Liver (tissue), 9 donors: ENCODE measurements around the gene STAT5B. TPM values are rescaled to one million over a fixed set of nuclear protein-coding genes. Genes with fewer than 3 reads are reported as not detected.

Source experiments
- DNase-seq: peaks from one replicate; pipeline ENCODE4 v3.0.0-alpha.2; 2017; ENCODE audit warnings: low spot score
- H3K27ac ChIP-seq, 2 donors: one replicate each; pipeline ENCODE4 v1.7.0; 2013; ENCODE audit warnings: inconsistent platforms in 2 of 2, low read length in 2 of 2, control low read depth in 1 of 2, low read depth in 1 of 2, mild to moderate bottlenecking in 1 of 2
- H3K27me3 ChIP-seq, 4 donors: one replicate each; pipeline versions ENCODE4 v1.6.1 to v1.7.0; 2013; ENCODE audit warnings: low read length in 3 of 4, inconsistent platforms in 1 of 4, mild to moderate bottlenecking in 1 of 4, moderate library complexity in 1 of 4; ENCODE audit not compliant: control insufficient read depth in 4 of 4, insufficient read depth in 4 of 4
- H3K36me3 ChIP-seq, 4 donors: one replicate each; pipeline versions ENCODE4 v1.6.1 to v1.7.0; 2013; ENCODE audit warnings: low read length in 3 of 4, mild to moderate bottlenecking in 3 of 4, low read depth in 1 of 4, moderate library complexity in 1 of 4; ENCODE audit not compliant: control insufficient read depth in 4 of 4, insufficient read depth in 3 of 4
- H3K4me1 ChIP-seq, 4 donors: one replicate each; pipeline versions ENCODE4 v1.6.1 to v1.7.0; 2013; ENCODE audit warnings: low read length in 3 of 4, mild to moderate bottlenecking in 3 of 4, moderate library complexity in 1 of 4; ENCODE audit not compliant: control insufficient read depth in 4 of 4, insufficient read depth in 4 of 4
- H3K4me3 ChIP-seq, 3 donors: one replicate each; pipeline versions ENCODE4 v1.6.1 to v1.7.0; 2013; ENCODE audit warnings: low read length in 3 of 3, control low read depth in 1 of 3, low read depth in 1 of 3, mild to moderate bottlenecking in 1 of 3
- H3K9ac ChIP-seq, 2 donors: one replicate each; pipeline ENCODE4 v1.7.0; 2013; ENCODE audit warnings: low read length in 2 of 2, mild to moderate bottlenecking in 2 of 2, moderate library complexity in 2 of 2, control low read depth in 1 of 2, low read depth in 1 of 2
- H3K9me3 ChIP-seq, 4 donors: one replicate each; pipeline versions ENCODE4 v1.6.1 to v1.7.0; 2013; ENCODE audit warnings: low read length in 3 of 4; ENCODE audit not compliant: control insufficient read depth in 4 of 4
- CTCF ChIP-seq: fragments of 150-350 bp; IDR thresholded peaks from 2 replicates; pipeline ENCODE4 v1.5.1; 2017; ENCODE audit warnings: improper control_type of control experiment, low read depth, low read length; ENCODE audit not compliant: missing input control
- FOXA1 ChIP-seq: IDR thresholded peaks from 2 replicates; pipeline ENCODE4 v1.6.1; 2016; ENCODE audit warnings: antibody characterized with exemption
- FOXA2 ChIP-seq: IDR thresholded peaks from 2 replicates; pipeline ENCODE4 v1.6.1; 2016; ENCODE audit warnings: antibody characterized with exemption
- GABPA ChIP-seq, 2 donors: IDR thresholded peaks in 1 of 2; conservative IDR thresholded peaks in 1 of 2; 2 replicates each; pipeline ENCODE4 v1.6.1; 2016; ENCODE audit warnings: antibody characterized with exemption in 2 of 2, mild to moderate bottlenecking in 1 of 2, moderate library complexity in 1 of 2
- HNF4A ChIP-seq, 2 donors: conservative IDR thresholded peaks; 2 replicates each; pipeline ENCODE4 v1.6.1; 2016; ENCODE audit warnings: antibody characterized with exemption in 2 of 2, mild to moderate bottlenecking in 2 of 2
- HNF4G ChIP-seq: IDR thresholded peaks from 2 replicates; pipeline ENCODE4 v1.6.1; 2016; ENCODE audit warnings: antibody characterized with exemption
- RAD21 ChIP-seq, 2 donors: IDR thresholded peaks; 2 replicates each; pipeline ENCODE4 v1.6.1; 2016; ENCODE audit warnings: antibody characterized with exemption in 2 of 2, mild to moderate bottlenecking in 2 of 2
- REST ChIP-seq: IDR thresholded peaks from 2 replicates; pipeline ENCODE4 v1.6.1; 2016; ENCODE audit warnings: antibody characterized with exemption, mild to moderate bottlenecking
- RXRA ChIP-seq, 2 donors: IDR thresholded peaks; 2 replicates each; pipeline ENCODE4 v1.6.1; 2017 to 2018; ENCODE audit warnings: antibody characterized with exemption in 2 of 2, mild to moderate bottlenecking in 1 of 2
- SP1 ChIP-seq: IDR thresholded peaks from 2 replicates; pipeline ENCODE4 v1.6.1; 2018; ENCODE audit warnings: antibody characterized with exemption, mild to moderate bottlenecking
- TAF1 ChIP-seq: conservative IDR thresholded peaks from 2 replicates; pipeline ENCODE4 v1.6.1; 2016; ENCODE audit warnings: antibody characterized with exemption, mild to moderate bottlenecking
- YY1 ChIP-seq: IDR thresholded peaks from 2 replicates; pipeline ENCODE4 v1.6.1; 2016; ENCODE audit warnings: antibody characterized with exemption, mild to moderate bottlenecking
- ZBTB33 ChIP-seq: IDR thresholded peaks from 2 replicates; pipeline ENCODE4 v1.6.1; 2016; ENCODE audit warnings: antibody characterized with exemption
- WGBS: extraction: QIAGEN DNeasy Blood & Tissue Kit; methylation state at CpG from one replicate; pipeline ENCODE4 v1.1.7; 2013; 5-methylcytosine and 5-hydroxymethylcytosine counted together
- polyA plus RNA-seq, 2 donors: library from polyadenylated mRNA; stranded (reverse) in 1 of 2; unstranded in 1 of 2; fragments of 200-250 nt in 1 of 2; fragments of >200 nt in 1 of 2; fragmentation: Nextera tagmentation in 1 of 2; extraction: Ambion mirVana in 1 of 2; gene quantifications; one replicate each; pipeline versions ENCODE4 v1.2.1 to v1.2.3, GENCODE V29; 2013 to 2015
- total RNA-seq, 2 donors: library from RNA; depleted of rRNA; stranded (reverse); fragments of >200 nt; gene quantifications; one replicate each; pipeline ENCODE4 v1.2.3, GENCODE V29; 2014
- donor health status: healthy.
- donor health status: healthy.
- donor health status: healthy.
- donor health status: healthy.
- donor health status: healthy.

STAT5B gene
- total and polyA plus RNA-seq, 4 donors = 6.7 to 33.9 (median 21.6) TPM

GRCh38 chr17:42252597-42253550 lies 23.3 kb downstream of the STAT5B start:
- 71% methylated on average over 4 of the region's 4 CpGs for WGBS

More at GRCh38 chr17:42252597-42253550, 23.3 kb downstream of the STAT5B start:
- Histone ChIP-seq H3K9me3 (no peaks in the 10 kb centered on the region), H3K27ac (peak overlapping the region in 1 of 2 donors; percentile 31), H3K9ac (no peak overlapping the region), H3K36me3 (no peaks in the 10 kb centered on the region), H3K4me1 (peaks cover 4 to 14% (median 6%) of the 10 kb centered on the region in 4 donors), H3K27me3 (no peaks in the 10 kb centered on the region), H3K4me3 (no peak overlapping the region)
- DNase-seq = no peak
- TF ChIP-seq FOXA2 (no peak), RAD21 (IDR thresholded peaks at IDR 0.05) (no peak), HNF4A (conservative IDR thresholded peaks at IDR 0.05) (no peak), REST (no peak), FOXA1 (no peak), TAF1 (no peak), CTCF (no peak), ZBTB33 (no peak), YY1 (no peak), HNF4G (no peak), SP1 (no peak), GABPA (IDR thresholded peaks at IDR 0.05 in 1 of 2, conservative IDR thresholded peaks at IDR 0.05 in 1 of 2) (no peak), RXRA (IDR thresholded peaks at IDR 0.05) (no peak)
